ENCODE data around the gene HABP4.

DNA sequence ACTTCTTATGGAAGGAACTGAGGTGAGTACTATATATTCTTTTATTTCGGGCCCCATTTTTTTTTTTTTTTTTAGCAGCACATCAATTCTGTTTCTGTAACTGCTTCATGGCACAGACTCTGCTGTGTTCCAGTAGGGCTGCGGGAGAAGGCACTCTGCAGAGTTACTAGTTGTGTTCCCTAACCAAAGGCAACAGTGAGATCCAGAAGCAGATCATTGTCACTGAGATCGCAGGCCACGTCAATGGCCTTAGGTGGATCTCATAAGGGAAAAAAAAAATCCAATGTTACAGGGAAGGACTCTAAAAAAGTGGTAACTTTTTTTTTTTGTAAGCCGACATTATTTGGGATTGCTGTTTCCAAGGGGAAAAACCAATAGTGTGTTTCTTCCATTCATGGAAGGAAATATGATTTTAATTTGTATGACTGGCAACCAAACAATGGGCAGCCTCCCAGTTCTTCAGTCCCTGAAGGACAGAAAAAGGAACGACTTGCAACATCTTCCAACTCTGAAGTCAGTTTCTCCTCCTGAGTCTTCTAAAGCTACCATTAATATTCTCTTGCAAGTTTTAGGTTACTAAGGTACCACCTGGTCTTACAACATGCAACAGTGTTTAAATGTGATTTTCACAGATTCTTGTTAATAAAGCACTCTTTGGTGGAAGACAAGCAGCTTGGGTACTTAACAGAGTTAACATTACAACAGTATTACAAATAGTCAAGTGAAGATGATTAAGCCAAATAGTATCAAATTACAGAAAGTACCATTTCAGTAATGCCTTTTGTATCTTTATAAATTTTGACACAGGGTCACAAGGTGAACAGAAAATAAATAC is 52.8 kb downstream of the HABP4 start:
- TF ChIP-seq POLR2A (IDR thresholded peaks at IDR 0.05) (no peak), CTCF (IDR thresholded peaks at IDR 0.05 in 8 of 11, conservative IDR thresholded peaks at IDR 0.05 in 3 of 11) (no peak), POLR2AphosphoS5 (IDR thresholded peaks at IDR 0.05) (no peak)

Data from spleen (tissue), 7 donors.